Activated CD8-positive, alpha-beta T cell treated with anti-CD3 and anti-CD28 coated beads for 36 hours (primary cell): ENCODE measurements around the gene SULT1C3. TPM values are rescaled to one million over a fixed set of nuclear protein-coding genes. Genes with fewer than 3 reads are reported as not detected.
"Not testable (repeated sequence)": the region's sequence is repeated elsewhere in the genome, so short reads cannot be mapped to it uniquely, and the experiment has no call there.

ENCODE experiments used
- ATAC-seq: fragments of 200-7000 bp; cut with Tn5 transposase; one replicate; pipeline ENCODE4 v1.10.0; 2021; ENCODE audit warnings: mild to moderate bottlenecking, moderate library complexity
- CTCF ChIA-PET: fragments of 350-600 bp; sonication (Branson Sonifier 250); formaldehyde crosslinking; loops from one replicate; lab custom pipeline; 2021; ENCODE audit warnings: antibody characterized with exemption; lab: Charles Lee
- POLR2A ChIA-PET: fragments of 350-600 bp; sonication (Branson Sonifier 250); formaldehyde crosslinking; loops from one replicate; lab custom pipeline; 2021; ENCODE audit warnings: antibody characterized with exemption; lab: Charles Lee
- DNase-seq: peaks from one replicate; pipeline ENCODE4 v3.0.0-alpha.2; 2020
- H3K27ac Mint-ChIP-seq: one replicate; pipeline ENCODE4 v1.8.0; 2021; ENCODE audit warnings: mild to moderate bottlenecking, mixed read lengths
- H3K27me3 Mint-ChIP-seq: one replicate; pipeline ENCODE4 v1.8.0; 2021; ENCODE audit warnings: mixed read lengths
- H3K36me3 Mint-ChIP-seq: one replicate; pipeline ENCODE4 v1.8.0; 2021; ENCODE audit warnings: low read depth, mixed read lengths
- H3K4me1 Mint-ChIP-seq: one replicate; pipeline ENCODE4 v1.8.0; 2021; ENCODE audit warnings: low read depth, mixed read lengths
- H3K4me3 Mint-ChIP-seq: one replicate; pipeline ENCODE4 v1.8.0; 2021; ENCODE audit warnings: mild to moderate bottlenecking, moderate library complexity, mixed read lengths
- H3K9me3 Mint-ChIP-seq: one replicate; pipeline ENCODE4 v1.8.0; 2021; ENCODE audit warnings: mixed read lengths
- CTCF ChIP-seq: fragments of 200-600 bp; IDR thresholded peaks from one replicate; pipeline ENCODE4 v1.8.0; 2022; ENCODE audit warnings: antibody characterized with exemption, mild to moderate bottlenecking
- intact Hi-C: fragments of 100-400 bp; cut with micrococcal nuclease; formaldehyde crosslinking; loops from one replicate; pipeline ENCODE4 v1.10.0; 2022
- total RNA-seq, 2 experiments: library from RNA; stranded (reverse); gene quantifications; one replicate each; pipeline ENCODE4 v1.2.3, GENCODE V29; 2021

SULT1C3 gene
- total RNA-seq, 2 experiments from 2014 or later = not detected

GRCh38 chr2:108278631-108279030 lies 38.9 kb downstream of the SULT1C3 start:
- TF ChIP-seq CTCF = no peak
- Mint-ChIP-seq H3K4me3 (no peak overlapping the region), H3K27me3 (no peaks in the 10 kb centered on the region), H3K27ac (no peak overlapping the region), H3K9me3 (peaks cover 1% of the 10 kb centered on the region), H3K36me3 (no peaks in the 10 kb centered on the region), H3K4me1 (no peaks in the 10 kb centered on the region)
- no peak for DNase-seq
- CTCF ChIA-PET = no interaction called here
- no peak for ATAC-seq
- intact Hi-C loops = no loop called here
- POLR2A ChIA-PET = interaction anchor here (0.6 kb wide), 1 partner anchor 16 kb away, joined by 4 read pairs; no protein-coding TSS in a partner anchor

- no peaks in the 10 kb centered on the region for H3K27me3 Mint-ChIP-seq
- no peaks in the 10 kb centered on the region for H3K4me1 Mint-ChIP-seq
- POLR2A ChIA-PET = no interaction called here
- no peak overlapping the region for H3K27ac Mint-ChIP-seq
- no peak for DNase-seq
- no peak for TF ChIP-seq CTCF
- CTCF ChIA-PET = no interaction called here
- ATAC-seq = no peak
- no peak overlapping the region for H3K4me3 Mint-ChIP-seq
- no peaks in the 10 kb centered on the region for H3K36me3 Mint-ChIP-seq
- intact Hi-C loops = no loop called here
- H3K9me3 Mint-ChIP-seq = peaks cover 2% of the 10 kb centered on the region
These were observed 39.7 kb downstream of the SULT1C3 start for GRCh38 chr2:108279468-108279867.

- Mint-ChIP-seq H3K27me3 (peaks cover 7% of the 10 kb centered on the region), H3K4me3 (no peak overlapping the region), H3K36me3 (no peaks in the 10 kb centered on the region), H3K9me3 (peaks cover 7% of the 10 kb centered on the region), H3K4me1 (no peaks in the 10 kb centered on the region), H3K27ac (no peak overlapping the region)
- ChIA-PET POLR2A (no interaction called here), CTCF (no interaction called here)
- DNase-seq = no peak
- no peak for TF ChIP-seq CTCF
- intact Hi-C loops = no loop called here
- ATAC-seq = no peak
These were observed 40.7 kb downstream of the SULT1C3 start for GRCh38 chr2:108280466-108280865.

- POLR2A ChIA-PET, H3K27ac Mint-ChIP-seq, DNase-seq, H3K9me3 Mint-ChIP-seq, intact Hi-C loops, H3K36me3 Mint-ChIP-seq, CTCF ChIA-PET, H3K27me3 Mint-ChIP-seq, H3K4me1 Mint-ChIP-seq, H3K4me3 Mint-ChIP-seq, ATAC-seq: not testable (repeated sequence)
These were observed 44.8 kb downstream of the SULT1C3 start for GRCh38 chr2:108284566-108284965.

- no peaks in the 10 kb centered on the region for H3K36me3 Mint-ChIP-seq
- no peak for DNase-seq
- TF ChIP-seq CTCF = no peak
- H3K4me1 Mint-ChIP-seq = no peaks in the 10 kb centered on the region
- no peak overlapping the region for H3K4me3 Mint-ChIP-seq
- H3K27ac Mint-ChIP-seq = no peak overlapping the region
- H3K27me3 Mint-ChIP-seq = peaks cover 7% of the 10 kb centered on the region
- CTCF ChIA-PET = no interaction called here
- ATAC-seq = no peak
- H3K9me3 Mint-ChIP-seq = peaks cover 7% of the 10 kb centered on the region
- intact Hi-C loops = no loop called here
- POLR2A ChIA-PET = no interaction called here
These were observed 45.8 kb downstream of the SULT1C3 start for GRCh38 chr2:108285616-108286015.

- Mint-ChIP-seq H3K9me3 (peaks cover 7% of the 10 kb centered on the region), H3K36me3 (no peaks in the 10 kb centered on the region), H3K4me1 (no peaks in the 10 kb centered on the region), H3K27me3 (peaks cover 7% of the 10 kb centered on the region), H3K27ac (no peak overlapping the region), H3K4me3 (no peak overlapping the region)
- DNase-seq = no peak
- POLR2A ChIA-PET = no interaction called here
- no peak for TF ChIP-seq CTCF
- intact Hi-C loops = no loop called here
- CTCF ChIA-PET = no interaction called here
- no peak for ATAC-seq
These were observed 47.4 kb downstream of the SULT1C3 start for GRCh38 chr2:108287169-108287568.
